ENCODE measurements around the gene VWA3A.

- TF ChIP-seq CTCF (conservative IDR thresholded peaks at IDR 0.05) (no peak), ZFX (IDR thresholded peaks at IDR 0.05) (no peak)
Measured at GRCh38 chr16:22078656-22079055, 13.7 kb upstream of the VWA3A start.
